CD8-positive, alpha-beta memory T cell (primary cell): ENCODE measurements around the gene TENM4. TPM values are rescaled to one million over a fixed set of nuclear protein-coding genes. Genes with fewer than 3 reads are reported as not detected.
A peak's percentile ranks its signal among the peaks of the same experiment; 100 is the strongest.
"Not testable (repeated sequence)": the region's sequence is repeated elsewhere in the genome, so short reads cannot be mapped to it uniquely, and the experiment has no call there.

Source experiments
- CTCF ChIA-PET: fragments of 350-600 bp; sonication (Branson Sonifier 250); formaldehyde crosslinking; loops from one replicate; lab custom pipeline; 2021; ENCODE audit warnings: antibody characterized with exemption; lab: Charles Lee
- POLR2A ChIA-PET: fragments of 350-600 bp; sonication (Branson Sonifier 250); formaldehyde crosslinking; loops from one replicate; lab custom pipeline; 2021; ENCODE audit warnings: antibody characterized with exemption; lab: Charles Lee
- DNase-seq, 5 donors: peaks; one replicate each; pipeline versions ENCODE4 v3.0.0 to v3.0.0-alpha.2; 2020 to 2022; ENCODE audit warnings: mixed read lengths in 1 of 5
- H3K27ac ChIP-seq: one replicate; pipeline ENCODE4 v1.7.0; 2013; ENCODE audit warnings: low read depth, mild to moderate bottlenecking, low read length, moderate library complexity
- H3K27me3 ChIP-seq: 2 replicates; pipeline ENCODE4 v1.7.0; 2013; ENCODE audit warnings: low read length, mild to moderate bottlenecking; ENCODE audit not compliant: insufficient read depth, poor library complexity, severe bottlenecking
- H3K36me3 ChIP-seq: 2 replicates; pipeline ENCODE4 v1.7.0; 2013; ENCODE audit warnings: mild to moderate bottlenecking, low read length, moderate library complexity; ENCODE audit not compliant: insufficient read depth
- H3K4me1 ChIP-seq: 2 replicates; pipeline ENCODE4 v1.7.0; 2013; ENCODE audit warnings: mild to moderate bottlenecking, low read length, moderate library complexity; ENCODE audit not compliant: insufficient read depth
- H3K4me3 ChIP-seq: 2 replicates; pipeline ENCODE4 v1.7.0; 2013; ENCODE audit warnings: mild to moderate bottlenecking, low read length
- H3K9me3 ChIP-seq: 2 replicates; pipeline ENCODE4 v1.7.0; 2013; ENCODE audit warnings: mild to moderate bottlenecking, low read length
- H3K27ac Mint-ChIP-seq, 8 donors: one replicate each; pipeline ENCODE4 v1.8.0; 2020 to 2021; ENCODE audit warnings: mixed read lengths in 8 of 8, mild to moderate bottlenecking in 6 of 8, inconsistent platforms in 3 of 8, moderate library complexity in 3 of 8
- H3K27me3 Mint-ChIP-seq, 2 donors: one replicate each; pipeline ENCODE4 v1.8.0; 2020 to 2021; ENCODE audit warnings: mixed read lengths in 2 of 2, mild to moderate bottlenecking in 1 of 2, moderate library complexity in 1 of 2
- H3K36me3 Mint-ChIP-seq, 3 donors: one replicate each; pipeline ENCODE4 v1.8.0; 2020 to 2021; ENCODE audit warnings: mixed read lengths in 3 of 3, inconsistent platforms in 1 of 3, mild to moderate bottlenecking in 1 of 3
- H3K4me1 Mint-ChIP-seq, 3 donors: one replicate each; pipeline ENCODE4 v1.8.0; 2020 to 2021; ENCODE audit warnings: mixed read lengths in 3 of 3, inconsistent platforms in 1 of 3, mild to moderate bottlenecking in 1 of 3
- H3K4me3 Mint-ChIP-seq, 7 donors: one replicate each; pipeline ENCODE4 v1.8.0; 2020 to 2021; ENCODE audit warnings: mixed read lengths in 7 of 7, mild to moderate bottlenecking in 6 of 7, moderate library complexity in 4 of 7, inconsistent platforms in 2 of 7
- H3K9me3 Mint-ChIP-seq, 5 donors: one replicate each; pipeline ENCODE4 v1.8.0; 2020 to 2022; ENCODE audit warnings: mixed read lengths in 5 of 5, mild to moderate bottlenecking in 3 of 5, moderate library complexity in 2 of 5, inconsistent platforms in 1 of 5
- polyA plus RNA-seq: library from polyadenylated mRNA; unstranded; fragments of 300-500 nt; fragmentation: Illumina TruSeq; gene quantifications from one replicate; pipeline ENCODE4 v1.2.3, GENCODE V29; 2021
- total RNA-seq, 2 experiments: library from RNA; stranded (reverse); gene quantifications; one replicate each; pipeline ENCODE4 v1.2.3, GENCODE V29; 2021

TENM4 gene
- total and polyA plus RNA-seq, 3 experiments from 2014 or later, result not detected

GRCh38 chr11:78893996-78894395 is 546.8 kb downstream of the TENM4 start:
- no peaks in the 10 kb centered on the region for H3K27me3 Mint-ChIP-seq
- Histone ChIP-seq H3K4me1 (no peaks in the 10 kb centered on the region), H3K9me3 (no peaks in the 10 kb centered on the region), H3K4me3 (no peak overlapping the region), H3K27ac (no peak overlapping the region), H3K27me3 (no peaks in the 10 kb centered on the region), H3K36me3 (no peaks in the 10 kb centered on the region)
- H3K4me1 Mint-ChIP-seq, result no peaks in the 10 kb centered on the region
- no peak for DNase-seq
- no peak overlapping the region for H3K27ac Mint-ChIP-seq
- ChIA-PET CTCF (no interaction called here), POLR2A (no interaction called here)
- H3K36me3 Mint-ChIP-seq, result no peaks in the 10 kb centered on the region
- peaks cover 0 to 3% (median 0%) of the 10 kb centered on the region in 5 donors for H3K9me3 Mint-ChIP-seq
- H3K4me3 Mint-ChIP-seq, result no peak overlapping the region

DNA sequence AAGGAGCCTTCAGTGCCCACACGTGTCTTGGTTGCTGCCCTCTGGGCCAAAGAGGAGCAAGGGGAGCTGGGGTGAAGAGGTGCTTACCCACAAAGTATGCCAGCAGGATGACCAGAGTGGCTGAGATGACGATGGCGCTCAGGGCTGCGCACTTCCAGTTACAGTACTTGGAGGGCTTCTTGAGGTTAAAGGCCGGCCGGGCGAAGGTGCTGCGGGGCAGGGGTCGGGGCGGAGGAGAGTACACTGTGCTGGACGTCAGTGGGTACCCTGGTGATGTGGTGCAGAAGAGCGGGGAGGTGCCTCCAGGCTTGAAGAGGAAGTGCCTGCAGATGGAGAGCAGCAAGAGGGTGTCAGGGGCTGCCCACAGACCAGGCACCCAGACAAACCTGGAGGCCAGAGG is 551.1 kb downstream of the TENM4 start:
- Mint-ChIP-seq H3K27ac (no peak overlapping the region), H3K4me3 (no peak overlapping the region)

DNA sequence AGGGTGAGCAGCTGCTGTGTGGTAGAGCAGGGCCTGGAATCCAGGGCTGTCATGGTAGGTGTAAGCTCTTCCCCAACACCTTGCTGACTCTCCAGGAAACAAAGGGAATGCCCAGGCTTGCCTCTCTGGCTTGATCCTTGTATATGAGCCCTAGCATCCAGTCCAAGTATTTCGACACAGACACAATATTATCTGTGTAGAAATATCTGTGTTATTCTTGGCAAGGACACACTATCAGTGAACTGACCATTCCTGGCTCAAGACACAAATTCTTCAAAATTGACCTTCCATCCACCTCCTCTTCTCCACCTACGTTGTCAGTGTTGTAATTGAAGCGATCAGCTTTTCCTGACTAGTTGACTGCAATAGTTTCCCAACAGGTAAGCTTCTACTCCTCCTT is 554.2 kb downstream of the TENM4 start:
- no peaks in the 10 kb centered on the region for H3K36me3 Mint-ChIP-seq
- H3K4me1 Mint-ChIP-seq, result no peaks in the 10 kb centered on the region
- Histone ChIP-seq H3K27me3 (no peaks in the 10 kb centered on the region), H3K27ac (no peak overlapping the region), H3K9me3 (no peaks in the 10 kb centered on the region), H3K4me3 (no peak overlapping the region), H3K36me3 (no peaks in the 10 kb centered on the region), H3K4me1 (no peaks in the 10 kb centered on the region)
- H3K4me3 Mint-ChIP-seq, result no peak overlapping the region
- H3K9me3 Mint-ChIP-seq, result peaks cover 0 to 9% (median under 1%) of the 10 kb centered on the region in 5 donors
- ChIA-PET CTCF (interaction anchor here (1.2 kb wide), 1 partner anchor 9 kb away, joined by 3 read pairs; no protein-coding TSS in a partner anchor), POLR2A (no interaction called here)
- no peak for DNase-seq
- H3K27ac Mint-ChIP-seq, result peak overlapping the region in 1 of 8 donors; percentile 24
- peaks cover 0 to 2% of the 10 kb centered on the region in 2 donors for H3K27me3 Mint-ChIP-seq

More for the DNA sequence above, 551.1 kb downstream of the TENM4 start:
- Histone ChIP-seq H3K36me3 (no peaks in the 10 kb centered on the region), H3K9me3 (no peaks in the 10 kb centered on the region), H3K27me3 (no peaks in the 10 kb centered on the region), H3K4me1 (no peaks in the 10 kb centered on the region), H3K27ac (no peak overlapping the region), H3K4me3 (no peak overlapping the region)
- no peak for DNase-seq
- Mint-ChIP-seq H3K36me3 (no peaks in the 10 kb centered on the region), H3K4me1 (no peaks in the 10 kb centered on the region), H3K9me3 (peaks cover 0 to 5% (median 0%) of the 10 kb centered on the region in 5 donors), H3K27me3 (peaks cover 0 to 2% of the 10 kb centered on the region in 2 donors)
- POLR2A ChIA-PET, result no interaction called here
- CTCF ChIA-PET, result no interaction called here

- Mint-ChIP-seq H3K27me3 (peaks cover 0 to 2% of the 10 kb centered on the region in 2 donors), H3K36me3 (no peaks in the 10 kb centered on the region), H3K4me1 (no peaks in the 10 kb centered on the region), H3K4me3 (no peak overlapping the region), H3K9me3 (peaks cover 0 to 16% (median 4%) of the 10 kb centered on the region in 5 donors), H3K27ac (no peak overlapping the region)
- ChIA-PET POLR2A (no interaction called here), CTCF (no interaction called here)
- DNase-seq, result no peak
- Histone ChIP-seq H3K9me3 (no peaks in the 10 kb centered on the region), H3K27ac (no peak overlapping the region), H3K4me3 (no peak overlapping the region), H3K36me3 (no peaks in the 10 kb centered on the region), H3K27me3 (no peaks in the 10 kb centered on the region), H3K4me1 (no peaks in the 10 kb centered on the region)
Observed at GRCh38 chr11:78884761-78885160, 556.1 kb downstream of the TENM4 start.

DNA sequence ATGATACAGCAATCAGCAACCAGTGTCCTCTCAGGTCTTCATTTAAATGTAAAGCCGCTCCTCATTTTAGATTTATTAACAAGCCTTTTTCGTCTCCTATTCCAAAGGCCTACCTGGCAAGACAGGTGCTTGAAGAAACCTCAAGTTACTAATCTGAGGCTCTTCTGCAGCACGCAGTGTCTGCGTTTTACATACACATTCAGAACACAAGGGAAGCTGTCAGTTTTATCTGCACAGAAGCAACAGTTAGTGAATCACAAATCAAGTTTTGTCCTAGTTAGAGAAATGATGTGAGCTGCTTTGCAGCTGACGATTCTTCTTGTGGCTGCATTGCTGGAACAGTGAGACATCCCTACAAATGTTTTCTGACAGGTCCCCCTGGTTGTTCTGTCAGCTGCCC is 557.3 kb downstream of the TENM4 start:
- H3K4me1 Mint-ChIP-seq, result no peaks in the 10 kb centered on the region
- ChIA-PET CTCF (no interaction called here), POLR2A (no interaction called here)
- Histone ChIP-seq H3K27ac (no peak overlapping the region), H3K9me3 (no peaks in the 10 kb centered on the region), H3K4me3 (no peak overlapping the region), H3K4me1 (no peaks in the 10 kb centered on the region), H3K27me3 (no peaks in the 10 kb centered on the region), H3K36me3 (no peaks in the 10 kb centered on the region)
- H3K4me3 Mint-ChIP-seq, result no peak overlapping the region
- H3K27me3 Mint-ChIP-seq, result peaks cover 0 to 2% of the 10 kb centered on the region in 2 donors
- no peak for DNase-seq
- H3K27ac Mint-ChIP-seq, result no peak overlapping the region
- peaks cover 0 to 16% (median 8%) of the 10 kb centered on the region in 5 donors for H3K9me3 Mint-ChIP-seq
- no peaks in the 10 kb centered on the region for H3K36me3 Mint-ChIP-seq

DNA sequence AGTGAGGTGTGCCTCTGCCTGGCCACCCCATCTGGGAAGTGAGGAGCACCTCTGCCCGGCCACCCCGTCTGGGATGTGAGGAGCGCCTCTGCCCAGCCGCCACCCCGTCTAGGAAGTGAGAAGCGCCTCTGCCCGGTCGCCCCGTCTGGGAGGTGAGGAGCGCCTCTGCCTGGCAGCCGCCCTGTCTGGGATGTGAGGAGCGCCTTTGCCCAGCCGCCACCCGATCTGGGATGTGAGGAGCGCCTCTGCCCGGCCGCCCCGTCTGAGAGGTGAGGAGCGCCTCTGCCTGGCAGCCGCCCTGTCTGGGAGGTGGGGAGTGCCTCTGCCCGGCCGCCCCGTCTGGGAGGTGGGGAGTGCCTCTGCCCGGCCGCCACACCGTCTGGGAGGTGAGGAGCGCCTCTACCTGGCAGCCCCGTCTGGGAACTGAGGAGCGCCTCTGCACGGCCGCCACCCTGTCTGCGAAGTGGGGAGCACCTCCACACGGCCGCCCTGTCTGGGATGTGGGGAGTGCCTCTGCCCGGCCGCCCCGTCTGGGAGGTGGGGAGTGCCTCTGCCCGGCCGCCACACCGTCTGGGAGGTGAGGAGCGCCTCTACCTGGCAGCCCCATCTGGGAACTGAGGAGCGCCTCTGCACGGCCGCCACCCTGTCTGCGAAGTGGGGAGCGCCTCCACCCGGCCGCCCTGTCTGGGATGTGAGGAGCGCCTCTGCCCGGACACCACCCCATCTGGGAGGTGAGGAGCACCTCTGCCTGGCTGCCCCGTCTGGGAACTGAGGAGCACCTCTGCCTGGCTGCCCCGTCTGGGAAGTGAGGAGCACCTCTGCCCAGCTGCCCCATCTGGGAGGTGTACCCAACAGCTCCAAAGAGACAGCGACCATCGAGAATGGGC is 561.5 kb downstream of the TENM4 start:
- H3K9me3 ChIP-seq, DNase-seq, CTCF ChIA-PET, H3K27me3 ChIP-seq, H3K36me3 ChIP-seq, H3K4me3 ChIP-seq, H3K27ac Mint-ChIP-seq, H3K27me3 Mint-ChIP-seq, H3K27ac ChIP-seq, POLR2A ChIA-PET, H3K4me3 Mint-ChIP-seq, H3K4me1 ChIP-seq, H3K36me3 Mint-ChIP-seq, H3K4me1 Mint-ChIP-seq: not testable (repeated sequence)
- peaks cover 6 to 20% (median 14%) of the 10 kb centered on the region in 5 donors for H3K9me3 Mint-ChIP-seq

GRCh38 chr11:78878631-78879030 is 562.2 kb downstream of the TENM4 start:
- CTCF ChIA-PET, result no interaction called here
- H3K4me3 ChIP-seq, result no peak overlapping the region
- no peaks in the 10 kb centered on the region for H3K4me1 Mint-ChIP-seq
- H3K27ac Mint-ChIP-seq, result no peak overlapping the region
- H3K4me1 ChIP-seq, result no peaks in the 10 kb centered on the region
- H3K9me3 Mint-ChIP-seq, result peaks cover 6 to 20% (median 14%) of the 10 kb centered on the region in 5 donors
- no peaks in the 10 kb centered on the region for H3K27me3 Mint-ChIP-seq
- no peaks in the 10 kb centered on the region for H3K36me3 Mint-ChIP-seq
- H3K9me3 ChIP-seq, result no peaks in the 10 kb centered on the region
- H3K36me3 ChIP-seq, result no peaks in the 10 kb centered on the region
- no peaks in the 10 kb centered on the region for H3K27me3 ChIP-seq
- H3K4me3 Mint-ChIP-seq, result no peak overlapping the region
- no peak for DNase-seq
- POLR2A ChIA-PET, result no interaction called here
- H3K27ac ChIP-seq, result no peak overlapping the region

GRCh38 chr11:78876676-78877075 is 564.2 kb downstream of the TENM4 start:
- Histone ChIP-seq H3K9me3 (no peaks in the 10 kb centered on the region), H3K27ac (no peak overlapping the region), H3K27me3 (no peaks in the 10 kb centered on the region), H3K4me1 (no peaks in the 10 kb centered on the region), H3K36me3 (no peaks in the 10 kb centered on the region), H3K4me3 (no peak overlapping the region)
- CTCF ChIA-PET, result no interaction called here
- no peaks in the 10 kb centered on the region for H3K27me3 Mint-ChIP-seq
- POLR2A ChIA-PET, result no interaction called here
- peak overlapping the region in 1 of 8 donors; percentile 57 for H3K27ac Mint-ChIP-seq
- no peaks in the 10 kb centered on the region for H3K36me3 Mint-ChIP-seq
- peaks cover 6 to 20% (median 12%) of the 10 kb centered on the region in 5 donors for H3K9me3 Mint-ChIP-seq
- DNase-seq, result no peak
- no peaks in the 10 kb centered on the region for H3K4me1 Mint-ChIP-seq
- no peak overlapping the region for H3K4me3 Mint-ChIP-seq
